Islet precursor cell (in vitro differentiated cells): ENCODE results near the gene NMD3.

Experiments used
- DNase-seq: peaks from one replicate; pipeline ENCODE4 v3.0.0-alpha.2; 2018

NMD3 gene

DNA sequence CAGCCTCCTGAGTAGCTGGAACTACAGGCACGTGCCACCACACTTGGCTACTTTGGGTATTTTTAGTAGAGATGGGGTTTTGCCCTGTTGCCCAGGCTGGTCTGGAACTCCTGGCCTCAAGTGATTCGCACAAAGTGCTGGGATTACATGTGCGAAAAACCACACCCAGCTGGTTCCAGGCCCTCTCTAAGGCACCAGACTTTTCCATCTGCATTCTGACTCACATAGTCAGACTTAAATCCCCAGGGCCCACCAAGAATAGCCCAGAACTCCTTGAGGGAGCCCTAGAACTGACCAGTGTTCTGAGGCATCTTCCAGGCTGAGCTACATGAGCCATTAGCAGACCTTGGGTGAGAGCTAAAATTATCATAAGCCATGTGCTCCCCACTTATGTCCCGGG, 68.1 kb downstream of the NMD3 start:
- no peak for DNase-seq

- no peak for DNase-seq
Observed at GRCh38 chr3:161291191-161291901, 70.2 kb downstream of the NMD3 start.

GRCh38 chr3:161293381-161293780, 72.3 kb downstream of the NMD3 start:
- no peak for DNase-seq

GRCh38 chr3:161295325-161295724, 74.2 kb downstream of the NMD3 start:
- DNase-seq: no peak

DNA sequence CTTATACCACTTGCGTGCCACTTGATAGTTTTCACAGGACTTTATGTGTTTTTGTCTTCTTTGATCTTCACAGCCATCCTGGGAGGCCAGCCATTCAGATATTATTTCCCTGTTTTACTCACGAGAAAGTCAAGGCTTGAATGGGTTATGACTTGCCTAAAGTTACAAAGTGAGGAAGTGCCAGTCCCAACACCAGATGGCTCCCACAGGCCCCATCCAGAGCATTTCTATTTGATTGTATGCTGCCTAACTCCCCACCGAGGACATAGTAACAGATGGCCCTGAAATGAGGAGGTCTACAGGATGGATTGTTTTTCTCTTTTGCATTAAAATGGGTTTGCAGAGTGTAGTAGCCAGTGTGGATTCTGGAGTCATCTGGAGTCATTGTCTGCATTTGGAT, 75.7 kb downstream of the NMD3 start:
- DNase-seq: no peak
